ENCODE measurements around the gene F11R. TPM values are rescaled to one million over a fixed set of nuclear protein-coding genes. Genes with fewer than 3 reads are reported as not detected.
A peak's percentile ranks its signal among the peaks of the same experiment; 100 is the strongest.
"Not testable (repeated sequence)": the region's sequence is repeated elsewhere in the genome, so short reads cannot be mapped to it uniquely, and the experiment has no call there.

Gene F11R
- total RNA-seq, 1 donor from 2014 or later, result 10.1 TPM

- DNase-seq; ATAC-seq (ENCODE audit: poor library complexity); intact Hi-C loops (cut with DNase I): not testable (repeated sequence)
Measured at GRCh38 chr1:161019111-161019660, 1.8 kb downstream of the F11R start.

GRCh38 chr1:161018631-161018930 is 2.4 kb downstream of the F11R start:
- DNase-seq, result no peak
- intact Hi-C loops (cut with DNase I), result no loop called here
- ATAC-seq (ENCODE audit: poor library complexity), result no peak

GRCh38 chr1:161017756-161018630 is 3.0 kb downstream of the F11R start:
- DNase-seq (no peak), ATAC-seq (ENCODE audit: poor library complexity) (no peak)
- intact Hi-C loops (cut with DNase I), result no loop called here

- ATAC-seq (ENCODE audit: poor library complexity); DNase-seq; intact Hi-C loops (cut with DNase I): not testable (repeated sequence)
Measured at GRCh38 chr1:161017181-161017580, 3.8 kb downstream of the F11R start.

GRCh38 chr1:161016683-161017082 is 4.3 kb downstream of the F11R start:
- DNase-seq; ATAC-seq (ENCODE audit: poor library complexity); intact Hi-C loops (cut with DNase I): not testable (repeated sequence)

- ATAC-seq (ENCODE audit: poor library complexity) (peak; percentile 97), DNase-seq (peak; percentile 87)
- intact Hi-C loops (cut with DNase I), result no loop called here
Measured at GRCh38 chr1:161013488-161014230, 7.3 kb downstream of the F11R start.

- intact Hi-C loops (cut with DNase I), result no loop called here
- ATAC-seq (ENCODE audit: poor library complexity), result peak; percentile 7
- DNase-seq, result no peak
Measured at GRCh38 chr1:161013131-161013487, 7.8 kb downstream of the F11R start.

- DNase-seq, result no peak
- ATAC-seq (ENCODE audit: poor library complexity), result no peak
- intact Hi-C loops (cut with DNase I), result no loop called here
Measured at GRCh38 chr1:161012420-161012819, 8.5 kb downstream of the F11R start.

GRCh38 chr1:161009602-161010211 is 11.2 kb downstream of the F11R start:
- ATAC-seq (ENCODE audit: poor library complexity) (no peak), DNase-seq (no peak)
- intact Hi-C loops (cut with DNase I), result no loop called here

- no peak for DNase-seq
- ATAC-seq (ENCODE audit: poor library complexity), result no peak
- intact Hi-C loops (cut with DNase I), result no loop called here
Measured at GRCh38 chr1:161008869-161009510, 12.0 kb downstream of the F11R start.

GRCh38 chr1:161007369-161007768 is 13.6 kb downstream of the F11R start:
- intact Hi-C loops (cut with DNase I), result no loop called here
- no peak for ATAC-seq (ENCODE audit: poor library complexity)
- DNase-seq, result no peak

GRCh38 chr1:161006563-161006962 is 14.4 kb downstream of the F11R start:
- DNase-seq (no peak), ATAC-seq (ENCODE audit: poor library complexity) (no peak)
- intact Hi-C loops (cut with DNase I), result no loop called here

- intact Hi-C loops (cut with DNase I), result no loop called here
- DNase-seq (no peak), ATAC-seq (ENCODE audit: poor library complexity) (no peak)
Measured at GRCh38 chr1:161001525-161001924, 19.4 kb downstream of the F11R start.

GRCh38 chr1:161000736-161001480 is 20.0 kb downstream of the F11R start:
- intact Hi-C loops (cut with DNase I), result no loop called here
- no peak for ATAC-seq (ENCODE audit: poor library complexity)

GRCh38 chr1:160999376-160999775 is 21.6 kb downstream of the F11R start:
- intact Hi-C loops (cut with DNase I), result no loop called here
- no peak for ATAC-seq (ENCODE audit: poor library complexity)
- DNase-seq, result no peak

More at GRCh38 chr1:161000736-161001480, 20.0 kb downstream of the F11R start:
- no peak for DNase-seq

- DNase-seq (peak; percentile 76), ATAC-seq (ENCODE audit: poor library complexity) (peak; percentile 88)
- intact Hi-C loops (cut with DNase I), result loop anchor here (2.0 kb wide), 1 partner anchor 101 kb away; the partner anchor contains the start of gene KLHDC9
Measured at GRCh38 chr1:160997323-160998038, 23.5 kb downstream of the F11R start.

- intact Hi-C loops (cut with DNase I), result loop anchor here (2.0 kb wide), 1 partner anchor 103 kb away; the partner anchor contains the start of gene KLHDC9
Measured at GRCh38 chr1:160996178-160996577, 24.8 kb downstream of the F11R start.

More at GRCh38 chr1:160996178-160996577, 24.8 kb downstream of the F11R start:
- no peak for ATAC-seq (ENCODE audit: poor library complexity)
- DNase-seq, result no peak
